A204.1 (cell line): ENCODE data around the gene POU2AF1.
"Not testable (repeated sequence)": the region's sequence is repeated elsewhere in the genome, so short reads cannot be mapped to it uniquely, and the experiment has no call there.

Experiments used
- FAIRE-seq: peaks from 2 replicates; lab custom pipeline; 2012; peaks lifted over from hg19 to GRCh38; lab: Jason Lieb, UNC

POU2AF1 gene

DNA sequence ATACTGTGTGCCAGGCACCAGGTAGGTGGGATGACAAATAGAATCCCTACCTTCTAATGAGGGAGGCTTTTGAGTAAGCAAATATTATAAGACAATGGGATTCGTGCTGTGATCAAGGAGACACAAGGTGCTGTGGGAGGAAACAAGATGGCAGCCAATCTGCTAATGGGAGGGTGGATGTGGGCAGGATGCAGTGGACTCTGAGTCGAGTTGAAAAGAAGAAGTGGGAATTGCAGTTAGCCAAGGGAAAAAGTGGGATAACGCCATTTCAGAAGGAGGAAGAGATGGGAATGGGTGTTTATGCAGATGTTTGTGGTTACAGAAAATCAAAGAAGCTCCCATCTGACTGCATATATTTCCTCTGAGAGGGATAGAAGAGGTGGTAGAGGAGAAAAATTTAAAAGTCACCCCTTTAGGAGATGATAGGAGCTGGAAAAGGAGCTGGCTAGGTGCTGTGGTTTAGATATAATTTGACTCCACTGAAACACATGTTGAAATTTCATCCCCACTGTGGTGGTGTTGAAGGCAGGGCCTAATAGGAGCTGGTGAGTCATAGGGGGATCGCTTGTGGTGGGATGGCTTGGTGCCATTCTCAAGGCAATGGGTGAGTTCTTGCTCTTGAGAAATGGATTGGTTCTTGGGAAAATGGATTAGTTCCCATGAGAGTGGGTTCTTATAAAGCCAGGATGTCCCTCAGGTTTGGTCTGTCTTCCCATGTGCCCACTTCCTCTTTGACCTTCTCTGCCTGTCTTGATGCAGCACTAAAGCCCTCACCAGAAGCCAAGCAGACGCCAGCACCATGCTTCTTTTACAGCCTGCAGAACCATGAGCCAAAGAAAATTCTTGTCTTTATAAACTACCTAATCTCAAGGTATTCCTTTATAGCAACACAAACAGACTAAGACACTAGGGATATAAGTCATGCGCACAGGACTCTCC lies 30.0 kb upstream of the POU2AF1 start:
- FAIRE-seq: no peak

DNA sequence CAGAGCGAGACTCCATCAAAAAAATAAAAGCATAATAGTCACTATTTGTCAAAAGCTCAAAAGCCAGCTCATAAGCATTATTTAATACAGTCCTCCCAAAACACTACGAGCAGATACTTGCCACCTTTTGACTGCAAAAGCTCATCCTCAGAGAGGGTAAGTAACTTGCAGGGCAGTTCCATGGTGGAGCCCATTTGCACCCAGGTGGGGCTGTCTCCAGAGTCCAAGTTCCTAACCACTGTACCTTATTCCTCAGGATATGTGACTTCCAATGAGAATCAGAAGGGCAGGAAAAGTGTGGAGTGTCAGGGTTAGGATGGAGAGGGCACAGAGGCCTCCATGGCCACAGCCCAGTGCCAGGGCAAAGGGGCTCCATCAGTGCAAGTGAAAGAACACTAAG lies 28.6 kb upstream of the POU2AF1 start:
- FAIRE-seq: no peak

DNA sequence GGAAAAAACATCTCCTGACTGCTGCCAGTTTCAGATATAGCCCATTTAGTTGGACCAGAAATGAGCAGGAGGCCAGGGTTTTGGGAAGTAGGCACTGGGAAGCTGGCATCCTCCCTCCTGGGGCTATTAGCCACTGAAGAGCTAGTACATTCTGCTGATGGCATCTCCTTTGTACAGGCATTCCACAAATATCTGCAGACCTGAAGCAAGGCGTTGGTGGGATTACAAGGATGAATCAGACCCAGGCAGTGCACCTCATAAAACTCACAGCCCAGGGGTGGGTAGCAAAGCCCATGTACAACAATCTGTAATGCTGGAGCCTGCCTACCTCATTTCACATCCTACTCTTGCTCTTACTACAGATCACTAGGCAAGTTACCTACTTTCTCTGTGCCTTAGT lies 27.5 kb upstream of the POU2AF1 start:
- FAIRE-seq: no peak

GRCh38 chr11:111406091-111406490 lies 27.0 kb upstream of the POU2AF1 start:
- FAIRE-seq: no peak

DNA sequence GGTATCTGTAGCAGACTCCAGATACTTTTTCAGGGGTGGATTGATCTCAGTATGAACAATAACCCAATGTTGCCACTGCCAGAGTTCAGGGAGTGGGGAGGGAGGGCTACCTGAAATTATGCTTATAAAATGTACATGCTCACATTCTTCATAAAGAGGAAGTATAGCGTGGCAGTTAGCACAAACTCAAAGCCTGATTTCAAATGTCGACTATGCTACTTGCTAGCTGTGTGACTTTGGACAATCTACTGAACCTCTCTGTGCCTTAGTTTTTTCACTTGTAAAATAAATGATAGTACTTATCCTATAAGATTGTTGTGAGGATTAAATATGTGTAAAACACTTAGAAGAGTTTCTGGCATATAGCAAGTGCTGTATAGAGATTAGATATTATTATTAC lies 26.5 kb upstream of the POU2AF1 start:
- no peak for FAIRE-seq

DNA sequence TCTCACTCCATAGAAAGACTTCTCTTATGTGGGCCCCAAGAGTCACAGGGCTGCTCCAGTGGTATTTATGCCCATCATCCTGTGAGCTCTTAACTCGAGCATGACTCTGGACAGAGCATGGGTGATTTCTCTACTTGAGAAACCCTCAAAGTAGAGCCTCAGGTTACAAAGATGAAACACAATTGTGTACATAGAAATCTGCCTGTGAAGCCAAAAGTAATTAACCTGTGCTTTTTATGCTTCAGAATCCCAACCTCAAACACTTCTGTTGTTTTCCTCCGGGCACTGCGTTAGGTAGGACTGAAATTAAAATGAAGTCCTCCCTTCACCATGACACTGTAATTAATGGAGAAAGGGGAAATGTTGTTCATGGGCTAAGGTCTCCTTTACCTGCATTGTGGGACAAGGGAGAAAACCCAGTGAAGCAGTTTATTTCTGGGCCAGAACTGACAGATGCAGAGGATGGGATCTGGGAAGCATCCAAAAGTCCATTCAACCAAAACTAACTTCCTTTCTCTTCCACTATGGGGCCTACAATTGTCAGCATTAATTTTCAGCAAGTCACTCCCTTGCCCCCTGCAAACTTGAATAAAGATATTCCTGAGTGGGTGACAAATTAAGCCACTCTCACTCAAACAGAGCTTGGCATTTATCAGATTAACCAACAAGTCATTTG lies 24.1 kb upstream of the POU2AF1 start:
- no peak for FAIRE-seq

GRCh38 chr11:111402411-111402810 lies 23.3 kb upstream of the POU2AF1 start:
- FAIRE-seq: no peak

GRCh38 chr11:111401957-111402356 lies 22.9 kb upstream of the POU2AF1 start:
- not testable (repeated sequence) for FAIRE-seq

DNA sequence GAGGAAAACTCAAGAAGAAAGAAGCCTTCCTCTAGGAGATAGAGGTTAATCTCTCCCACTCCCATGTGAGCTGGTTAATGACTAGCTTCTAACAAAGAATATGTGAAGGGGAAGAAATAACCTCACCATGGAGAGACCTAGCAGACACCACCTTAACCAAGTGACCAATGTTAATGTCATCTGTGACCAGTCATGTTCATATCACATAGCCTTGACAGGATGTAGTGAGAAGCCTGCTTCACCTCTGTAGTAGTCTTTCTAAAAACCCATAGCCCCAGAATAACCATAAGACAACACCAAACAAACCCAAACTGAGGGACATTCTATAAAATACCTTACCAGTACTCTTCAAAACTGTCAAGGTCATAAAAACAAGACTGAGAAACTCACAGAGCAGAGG lies 21.5 kb upstream of the POU2AF1 start:
- FAIRE-seq: no peak

DNA sequence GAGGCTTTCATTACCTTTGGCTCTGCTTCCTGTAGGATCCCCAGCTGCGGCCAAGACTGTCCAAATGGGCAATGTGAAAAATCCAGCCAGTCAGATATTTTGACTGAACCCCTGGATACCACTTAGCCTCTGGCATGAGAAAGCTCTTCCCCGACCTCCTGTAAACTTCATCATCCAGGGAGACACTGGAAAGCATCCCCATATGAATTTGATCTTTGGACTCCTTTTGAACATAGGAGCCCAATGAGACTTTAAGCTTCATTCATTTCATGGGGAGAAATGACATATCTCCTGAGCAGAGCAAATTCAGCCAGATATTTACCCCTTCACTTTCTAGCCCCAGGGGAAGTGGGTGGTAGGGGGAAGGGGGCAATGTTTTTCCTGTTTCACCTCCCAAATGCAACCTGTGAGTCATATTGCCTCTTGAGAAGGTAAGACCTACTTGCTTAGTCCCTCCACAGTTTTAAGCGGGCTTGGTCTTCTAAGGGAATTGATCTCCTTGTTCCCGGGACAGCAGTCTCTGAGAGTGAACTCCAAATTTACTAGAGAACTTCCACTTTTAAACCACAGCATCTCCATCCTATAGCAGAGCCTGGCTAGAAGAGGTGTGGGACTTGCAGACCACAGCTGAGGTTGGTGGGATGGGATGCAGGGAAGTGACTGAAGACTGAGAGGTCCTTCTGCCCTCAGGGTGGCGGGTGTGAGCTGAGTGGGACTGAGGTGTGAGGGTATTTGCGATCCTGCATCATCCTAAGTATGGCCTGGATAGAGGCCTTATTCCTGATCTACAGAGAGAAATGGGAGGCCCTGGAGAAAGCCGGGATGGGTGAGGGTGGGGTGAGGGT lies 20.3 kb upstream of the POU2AF1 start:
- no peak for FAIRE-seq

DNA sequence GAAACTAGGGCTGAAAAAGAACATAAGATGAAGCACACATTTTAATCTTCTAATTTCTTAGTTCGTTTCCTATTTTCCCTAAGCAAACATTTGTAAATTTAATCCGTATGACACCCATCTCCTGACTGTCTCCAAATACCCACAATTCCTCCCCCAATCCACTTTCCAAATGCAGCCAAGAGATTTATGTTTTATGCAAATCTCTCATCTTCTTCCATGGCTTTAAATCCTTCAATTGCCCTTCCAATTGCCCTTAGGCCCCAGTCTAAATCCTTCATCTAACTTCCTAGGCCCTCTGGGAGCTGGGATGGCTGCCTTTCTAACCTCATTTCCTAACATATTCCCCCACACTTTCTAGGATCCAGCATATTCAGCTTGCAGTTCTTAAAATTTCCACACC lies 18.0 kb upstream of the POU2AF1 start:
- no peak for FAIRE-seq

GRCh38 chr11:111395749-111396148 lies 16.7 kb upstream of the POU2AF1 start:
- no peak for FAIRE-seq

- no peak for FAIRE-seq
Measured at GRCh38 chr11:111395081-111395480, 16.0 kb upstream of the POU2AF1 start.

DNA sequence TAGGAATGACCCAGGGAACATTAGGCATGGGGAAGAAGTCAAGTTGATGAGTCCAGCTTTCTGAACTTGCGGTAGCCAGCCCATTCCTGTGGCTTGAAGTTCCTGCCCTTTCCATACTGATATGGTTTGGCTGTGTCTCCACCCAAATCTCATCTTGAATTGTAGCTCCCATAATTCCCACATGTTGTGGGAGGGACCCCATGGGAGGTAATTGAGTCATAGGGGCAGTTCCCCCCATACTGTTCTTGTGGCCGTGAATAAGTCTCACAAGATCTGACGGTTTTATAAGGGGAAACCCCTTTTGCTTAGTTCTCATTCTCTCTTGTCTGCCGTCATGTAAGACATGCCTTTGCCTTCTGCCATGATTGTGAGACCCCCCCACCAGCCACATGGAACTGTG lies 15.1 kb upstream of the POU2AF1 start:
- not testable (repeated sequence) for FAIRE-seq

DNA sequence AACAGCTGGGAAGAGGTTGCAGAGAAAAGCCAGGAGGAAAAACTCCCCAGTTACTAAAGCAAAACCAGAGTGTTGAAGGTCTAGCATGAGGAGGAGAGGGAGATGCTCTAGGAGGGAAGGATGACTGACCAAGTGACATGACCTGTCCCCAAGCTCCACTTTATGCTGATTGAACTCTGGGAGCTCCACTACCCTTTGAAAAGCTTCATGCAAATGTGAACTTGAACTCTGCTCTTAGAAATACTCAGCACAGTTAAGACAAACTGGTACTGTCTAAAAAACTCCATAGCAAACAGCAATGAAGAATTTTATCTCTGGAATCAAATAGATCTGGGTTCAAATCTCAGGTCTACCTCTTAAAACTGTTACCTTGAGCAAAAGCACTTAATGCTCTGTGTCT lies 14.5 kb upstream of the POU2AF1 start:
- FAIRE-seq: no peak

GRCh38 chr11:111393096-111393495 lies 14.0 kb upstream of the POU2AF1 start:
- no peak for FAIRE-seq

- no peak for FAIRE-seq
Measured at GRCh38 chr11:111392552-111392951, 13.5 kb upstream of the POU2AF1 start.

GRCh38 chr11:111391328-111392124 lies 12.5 kb upstream of the POU2AF1 start:
- FAIRE-seq: no peak

GRCh38 chr11:111388842-111389241 lies 9.8 kb upstream of the POU2AF1 start:
- FAIRE-seq: no peak

- FAIRE-seq: no peak
Measured at GRCh38 chr11:111388420-111388819, 9.3 kb upstream of the POU2AF1 start.

- no peak for FAIRE-seq
Measured at GRCh38 chr11:111387363-111387762, 8.3 kb upstream of the POU2AF1 start.

DNA sequence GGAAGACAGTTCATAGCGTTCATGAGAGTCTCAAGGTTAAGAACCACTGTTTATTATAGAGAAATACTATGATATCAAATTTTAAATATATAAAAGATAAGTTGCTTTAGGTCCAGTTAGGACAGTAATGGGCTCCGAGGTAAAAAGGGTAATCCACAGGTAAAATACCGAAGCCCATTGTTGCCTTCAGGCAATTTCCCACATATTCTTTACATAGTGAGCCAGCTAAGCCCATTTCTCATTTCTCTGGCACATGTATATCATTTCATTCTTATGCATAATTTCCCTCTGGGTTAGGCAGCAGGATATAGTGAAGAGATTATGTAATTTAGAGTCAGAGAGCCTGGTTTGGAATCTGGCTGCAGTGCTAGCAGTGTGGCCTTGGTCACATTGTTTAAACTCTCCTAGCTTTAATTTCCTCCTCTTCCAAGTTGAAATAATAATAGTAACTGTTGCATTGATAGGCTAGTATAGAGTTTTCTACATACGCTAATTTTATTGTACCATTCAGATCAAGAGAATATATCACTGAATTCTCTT lies 7.6 kb upstream of the POU2AF1 start:
- no peak for FAIRE-seq
